ENCODE results near the gene HCFC1.

The HCFC1 gene

DNA sequence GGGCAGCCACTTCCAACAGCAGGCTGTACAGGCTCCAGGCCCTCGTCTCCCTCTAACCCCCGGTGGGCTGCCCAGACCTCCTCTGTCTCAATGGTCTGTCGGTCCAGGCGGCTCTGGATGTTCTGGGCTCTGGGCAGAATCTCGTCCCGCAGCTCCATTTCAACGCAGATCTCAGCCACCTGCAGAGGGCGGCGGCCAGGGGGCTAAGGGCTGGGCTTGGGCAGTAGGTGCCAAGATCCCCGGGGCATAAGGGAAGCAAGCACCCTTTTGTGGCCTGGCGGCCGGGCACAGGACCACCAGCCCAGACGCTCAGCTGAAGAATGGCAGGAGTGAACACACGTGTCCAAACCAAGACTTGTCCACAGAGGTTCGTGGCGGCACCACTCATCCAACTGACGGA, 57.9 kb downstream of the HCFC1 start:
- DNase-seq (ENCODE audit: low read depth): no peak
- no peak overlapping the region for H3K4me3 ChIP-seq (replicated peaks; ENCODE audit: low read depth, low read length)
- TF ChIP-seq, protein P1, sequence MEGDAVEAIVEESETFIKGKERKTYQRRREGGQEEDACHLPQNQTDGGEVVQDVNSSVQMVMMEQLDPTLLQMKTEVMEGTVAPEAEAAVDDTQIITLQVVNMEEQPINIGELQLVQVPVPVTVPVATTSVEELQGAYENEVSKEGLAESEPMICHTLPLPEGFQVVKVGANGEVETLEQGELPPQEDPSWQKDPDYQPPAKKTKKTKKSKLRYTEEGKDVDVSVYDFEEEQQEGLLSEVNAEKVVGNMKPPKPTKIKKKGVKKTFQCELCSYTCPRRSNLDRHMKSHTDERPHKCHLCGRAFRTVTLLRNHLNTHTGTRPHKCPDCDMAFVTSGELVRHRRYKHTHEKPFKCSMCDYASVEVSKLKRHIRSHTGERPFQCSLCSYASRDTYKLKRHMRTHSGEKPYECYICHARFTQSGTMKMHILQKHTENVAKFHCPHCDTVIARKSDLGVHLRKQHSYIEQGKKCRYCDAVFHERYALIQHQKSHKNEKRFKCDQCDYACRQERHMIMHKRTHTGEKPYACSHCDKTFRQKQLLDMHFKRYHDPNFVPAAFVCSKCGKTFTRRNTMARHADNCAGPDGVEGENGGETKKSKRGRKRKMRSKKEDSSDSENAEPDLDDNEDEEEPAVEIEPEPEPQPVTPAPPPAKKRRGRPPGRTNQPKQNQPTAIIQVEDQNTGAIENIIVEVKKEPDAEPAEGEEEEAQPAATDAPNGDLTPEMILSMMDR (IDR thresholded peaks at IDR 0.05; ENCODE audit: low read length, missing control alignments): no peak

DNA sequence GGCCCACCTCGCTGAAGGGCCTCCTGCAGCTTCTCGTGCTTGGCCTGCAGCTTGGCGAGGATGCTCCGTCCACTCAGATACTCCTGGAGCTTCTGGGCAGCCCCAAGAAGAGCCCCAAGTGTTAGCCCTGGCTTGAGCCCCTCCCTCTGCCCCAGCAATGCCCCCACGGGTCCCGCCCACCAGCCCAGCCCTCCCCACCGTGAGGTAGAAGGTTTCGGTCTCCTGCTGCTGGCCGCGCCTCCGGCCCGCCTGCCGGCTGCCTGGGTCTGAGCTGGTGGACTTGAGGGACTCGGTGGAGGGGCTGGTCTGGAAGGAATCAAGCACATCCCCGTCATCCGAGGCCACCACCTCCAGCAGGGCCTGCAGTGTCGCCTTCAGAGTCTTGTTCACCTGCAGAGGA, 58.4 kb downstream of the HCFC1 start:
- no peak for DNase-seq (ENCODE audit: low read depth)
- H3K4me3 ChIP-seq (replicated peaks; ENCODE audit: low read depth, low read length): no peak overlapping the region
- TF ChIP-seq, protein P1 (IDR thresholded peaks at IDR 0.05; ENCODE audit: low read length, missing control alignments): no peak

DNA sequence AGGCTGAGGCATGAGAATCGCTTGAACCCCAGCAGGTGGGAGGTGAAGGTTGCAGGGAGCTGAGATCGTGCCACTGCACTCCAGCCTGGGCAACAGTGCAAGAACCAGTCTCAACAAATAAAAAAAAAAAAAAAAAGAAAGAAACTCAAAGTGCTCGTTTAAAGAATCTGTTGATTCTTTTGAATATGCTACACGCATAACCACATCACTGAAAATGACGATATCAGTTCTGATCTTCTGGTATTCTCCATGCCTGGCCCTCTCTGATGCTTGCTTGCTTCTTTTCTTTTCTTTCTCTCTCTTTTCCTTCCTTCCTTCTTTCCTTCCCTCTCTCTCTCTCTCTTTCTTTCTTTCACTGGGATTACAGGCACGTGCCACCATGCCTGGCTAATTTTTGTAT, 59.8 kb downstream of the HCFC1 start:
- H3K4me3 ChIP-seq (replicated peaks; ENCODE audit: low read depth, low read length): no peak overlapping the region
- TF ChIP-seq, protein P1 (IDR thresholded peaks at IDR 0.05; ENCODE audit: low read length, missing control alignments): no peak
- DNase-seq (ENCODE audit: low read depth): no peak

DNA sequence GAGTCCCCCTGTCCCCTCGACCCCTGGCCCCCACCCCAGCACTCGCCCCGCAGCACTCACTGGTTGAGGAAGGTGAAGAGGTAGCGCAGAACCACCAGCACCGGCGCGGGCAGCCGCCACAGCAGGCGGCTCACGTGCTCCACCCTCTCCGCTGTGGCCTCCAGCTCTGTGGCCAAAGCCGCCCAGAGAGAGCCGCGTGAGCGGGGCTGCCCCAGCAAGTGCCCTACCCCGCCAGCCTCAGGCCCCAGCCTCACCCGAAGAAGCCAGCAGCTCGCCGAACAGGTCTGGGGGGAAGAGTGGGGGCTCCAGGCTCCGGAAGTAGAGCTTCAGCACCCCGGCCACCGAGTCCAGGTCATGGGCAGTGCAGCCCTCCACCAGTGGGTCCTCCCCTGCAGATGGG, 61.2 kb downstream of the HCFC1 start:
- DNase-seq (ENCODE audit: low read depth): no peak
- TF ChIP-seq, protein P1 (IDR thresholded peaks at IDR 0.05; ENCODE audit: low read length, missing control alignments): no peak
- no peak overlapping the region for H3K4me3 ChIP-seq (replicated peaks; ENCODE audit: low read depth, low read length)

DNA sequence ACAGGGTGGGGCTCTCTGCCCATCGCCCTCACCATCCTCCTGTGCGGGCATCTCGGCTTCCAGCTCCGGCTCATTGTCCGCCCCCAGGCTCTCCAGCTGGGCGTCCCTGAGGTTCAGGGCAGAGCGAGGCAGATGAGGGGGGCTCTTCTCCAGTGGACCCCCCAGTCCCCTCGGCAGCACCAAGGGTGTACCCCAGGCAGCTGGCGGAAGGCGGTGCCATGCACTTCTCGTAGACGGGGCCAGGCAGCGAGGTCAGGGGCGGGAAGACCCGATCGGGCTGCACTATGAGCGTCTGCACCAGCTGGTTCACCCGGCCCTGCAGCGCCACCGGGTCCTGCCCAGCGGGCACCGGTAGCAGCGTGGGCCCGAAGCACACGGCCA, 61.6 kb downstream of the HCFC1 start:
- TF ChIP-seq, protein P1 (IDR thresholded peaks at IDR 0.05; ENCODE audit: low read length, missing control alignments): no peak

DNA sequence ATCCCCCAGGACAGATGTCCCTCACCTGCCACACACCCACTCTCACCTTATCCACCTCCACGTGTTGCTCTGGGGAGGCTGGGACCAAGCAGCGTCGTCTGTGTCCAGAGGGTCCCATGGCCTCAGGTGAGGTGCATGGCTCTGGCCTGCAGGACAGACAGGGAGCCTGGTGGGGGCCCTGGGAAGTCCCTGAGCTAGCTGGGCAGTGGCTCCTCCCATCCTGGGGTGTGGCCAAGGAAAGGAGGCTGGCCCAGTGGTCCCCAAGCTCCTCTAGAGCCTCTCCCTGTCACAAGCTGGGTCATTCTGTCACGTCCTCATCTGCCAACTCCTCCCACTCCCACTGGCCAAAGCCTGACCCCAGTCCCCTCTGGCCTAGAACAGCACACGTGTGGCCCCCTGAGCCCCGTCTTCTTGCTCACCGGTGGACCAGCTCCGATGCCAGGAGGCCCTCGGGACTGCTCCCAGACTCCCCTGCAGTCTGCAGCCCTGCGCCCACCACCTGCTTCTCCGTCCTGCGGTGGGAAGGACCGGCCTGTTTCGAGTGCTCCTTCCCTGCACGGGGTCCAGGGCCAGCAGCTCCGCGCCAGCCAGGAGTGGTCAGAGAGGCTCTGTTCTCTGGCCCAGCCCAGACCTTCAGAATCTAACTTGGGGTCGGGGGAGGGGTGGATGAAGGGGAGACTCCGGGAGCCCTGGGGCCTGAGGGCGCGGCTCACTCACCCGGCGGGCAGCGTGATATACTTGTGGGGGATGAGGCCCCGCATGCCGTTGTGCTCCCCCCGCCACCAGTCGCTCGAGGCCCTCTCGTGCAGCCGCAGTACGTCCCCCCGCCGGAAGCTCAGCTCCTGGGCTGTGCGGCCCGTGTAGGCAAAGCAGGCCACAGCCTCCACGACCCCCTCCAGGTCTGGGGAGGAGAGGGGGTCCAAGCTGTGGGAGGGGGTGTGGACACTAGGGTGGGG, 62.3 kb downstream of the HCFC1 start:
- TF ChIP-seq, protein P1 (IDR thresholded peaks at IDR 0.05; ENCODE audit: low read length, missing control alignments): no peak

More for the DNA sequence above, 61.6 kb downstream of the HCFC1 start:
- no peak for DNase-seq (ENCODE audit: low read depth)
- H3K4me3 ChIP-seq (replicated peaks; ENCODE audit: low read depth, low read length): no peak overlapping the region

More for the DNA sequence above, 62.3 kb downstream of the HCFC1 start:
- DNase-seq (ENCODE audit: low read depth): no peak
- H3K4me3 ChIP-seq (replicated peaks; ENCODE audit: low read depth, low read length): no peak overlapping the region

All from fibroblast of pulmonary artery (primary cell).